ENCODE data around the gene CDKN2C. TPM values are rescaled to one million over a fixed set of nuclear protein-coding genes. Genes with fewer than 3 reads are reported as not detected.
A peak's percentile ranks its signal among the peaks of the same experiment; 100 is the strongest.

Gene CDKN2C
- total and polyA plus RNA-seq, 2 donors (not counting 3 experiments of a cell fraction or from before 2014, with no cell fraction given) = 12.8 to 19.8 TPM

DNA sequence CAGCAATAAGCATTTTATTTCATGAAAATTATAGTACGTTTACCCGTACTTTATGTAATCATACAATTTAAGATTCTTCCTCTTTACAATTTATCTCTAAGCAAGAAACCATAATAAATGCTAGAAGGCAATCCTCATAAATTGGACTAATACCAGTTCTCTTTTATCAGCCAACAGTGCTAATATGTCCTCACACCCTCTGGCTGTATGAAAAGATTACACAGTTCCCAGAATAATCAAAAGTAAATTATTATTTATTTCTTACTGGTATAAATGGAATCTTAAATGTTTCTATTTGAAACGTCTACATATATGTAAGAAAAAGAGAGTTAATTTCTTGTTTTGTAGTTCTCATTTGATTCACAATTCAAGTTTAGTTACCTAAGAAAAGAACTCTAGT is 3.1 kb upstream of the CDKN2C start:
- Histone ChIP-seq H3K79me2 (ENCODE audit: control insufficient read depth, insufficient read depth, low read length) (peaks cover 30% of the 10 kb centered on the region), H3K36me3 (ENCODE audit: control insufficient read depth in 2 of 2, extremely low read depth in 1 of 2, insufficient read depth in 2 of 2, low read length in 2 of 2) (no peaks in the 10 kb centered on the region), H3K27me3 (ENCODE audit: control insufficient read depth in 2 of 2, insufficient read depth in 2 of 2, low read length in 2 of 2) (no peaks in the 10 kb centered on the region), H2AFZ (ENCODE audit: low read depth, low read length) (peak overlapping the region; percentile 95), H3K9ac (replicated peaks; ENCODE audit: extremely low read depth, insufficient read depth, low read length) (peak overlapping the region; percentile 41), H3K4me2 (ENCODE audit: insufficient read depth, low read length) (peak overlapping the region; percentile 93), H3K4me1 (ENCODE audit: control insufficient read depth, extremely low read depth, insufficient read depth, low read length) (peaks cover 20% of the 10 kb centered on the region), H3K27ac (ENCODE audit: insufficient read depth, low read depth, low read length) (no peak overlapping the region), H4K20me1 (replicated peaks; ENCODE audit: control insufficient read depth, extremely low read depth, insufficient read depth, low read length) (no peaks in the 10 kb centered on the region), H3K9me1 (replicated peaks; ENCODE audit: control insufficient read depth, extremely low read depth, insufficient read depth, low read length) (no peaks in the 10 kb centered on the region), H3K4me3 (replicated peaks in 1 of 3; ENCODE audit: insufficient read depth in 1 of 3, low read depth in 1 of 3, low read length in 3 of 3) (no peak overlapping the region), H3K9me3 (replicated peaks; ENCODE audit: control insufficient read depth, insufficient read depth, low read length) (no peaks in the 10 kb centered on the region)
- TF ChIP-seq POLR2A (IDR thresholded peaks at IDR 0.05; ENCODE audit: low read depth, low read length) (no peak), POLR2AphosphoS5 (IDR thresholded peaks at IDR 0.05; ENCODE audit: insufficient read depth, low read depth, low read length) (no peak), MAX (IDR thresholded peaks at IDR 0.05; ENCODE audit: insufficient read depth, insufficient read length) (no peak), FOS (IDR thresholded peaks at IDR 0.05; ENCODE audit: borderline replicate concordance, insufficient read depth, low read length) (no peak), CTCF (IDR thresholded peaks at IDR 0.05; ENCODE audit: extremely low read depth in 1 of 2, insufficient read depth in 1 of 2, low read depth in 1 of 2, low read length in 2 of 2) (no peak), EZH2 (IDR thresholded peaks at IDR 0.05; ENCODE audit: borderline replicate concordance, low read depth, low read length, severe bottlenecking) (no peak), MYC (IDR thresholded peaks at IDR 0.05; ENCODE audit: low read depth, low read length) (no peak), JUN (IDR thresholded peaks at IDR 0.05; ENCODE audit: borderline replicate concordance, insufficient read depth, insufficient read length, low read depth) (no peak), GATA2 (IDR thresholded peaks at IDR 0.05; ENCODE audit: insufficient read depth, insufficient read length, low read depth, low read length) (no peak)
- CTCF ChIA-PET = no interaction called here
- intact Hi-C loops (cut with micrococcal nuclease) = loop anchor here (10.0 kb wide), 1 partner anchor 328 kb away; no protein-coding TSS in a partner anchor
- no TSS peak for BruUV-seq (replicated peaks)
- POLR2A ChIA-PET = no interaction called here
- DNase-seq (ENCODE audit: low read depth, low spot score) (no peak), FAIRE-seq (no peak)
- dilution Hi-C loops (cut with MboI; ENCODE audit: extremely low pct_ligation_motif_present, low sequenced_read_pairs) = no loop called here
